GM19240 (cell line): ENCODE measurements around the gene PLK1.
"Not testable (repeated sequence)": the region's sequence is repeated elsewhere in the genome, so short reads cannot be mapped to it uniquely, and the experiment has no call there.

ENCODE experiments used
- DNase-seq: peaks from one replicate; pipeline ENCODE4 v3.0.0; 2011; ENCODE audit warnings: low spot score; ENCODE audit not compliant: insufficient read length

The PLK1 gene

GRCh38 chr16:23709536-23709935, 30.8 kb downstream of the PLK1 start:
- DNase-seq, result no peak

GRCh38 chr16:23710008-23710407, 31.3 kb downstream of the PLK1 start:
- DNase-seq, result no peak

GRCh38 chr16:23710504-23710903, 31.8 kb downstream of the PLK1 start:
- no peak for DNase-seq

- no peak for DNase-seq
Measured at GRCh38 chr16:23711785-23712184, 33.1 kb downstream of the PLK1 start.

GRCh38 chr16:23712976-23713375, 34.3 kb downstream of the PLK1 start, which contains the start of gene ERN2:
Gene ERN2 (minus strand): TSS chr16:23713222. CDS start chr16:23713187, 35 bp downstream.
- DNase-seq, result no peak

- DNase-seq, result no peak
Measured at GRCh38 chr16:23716484-23716883, 37.8 kb downstream of the PLK1 start.

GRCh38 chr16:23722613-23723240, 44.0 kb downstream of the PLK1 start:
- not testable (repeated sequence) for DNase-seq

- DNase-seq, result no peak
Measured at GRCh38 chr16:23724096-23724784, 45.6 kb downstream of the PLK1 start.

- DNase-seq, result no peak
Measured at GRCh38 chr16:23724785-23725131, 46.1 kb downstream of the PLK1 start.

GRCh38 chr16:23726710-23727109, 48.0 kb downstream of the PLK1 start:
- DNase-seq, result no peak

GRCh38 chr16:23728112-23728477, 49.4 kb downstream of the PLK1 start:
- no peak for DNase-seq

GRCh38 chr16:23729503-23730424, 51.1 kb downstream of the PLK1 start:
- no peak for DNase-seq

- no peak for DNase-seq
Measured at GRCh38 chr16:23734176-23734893, 55.6 kb downstream of the PLK1 start.

GRCh38 chr16:23737423-23738028, 58.8 kb downstream of the PLK1 start:
- not testable (repeated sequence) for DNase-seq

GRCh38 chr16:23739516-23739915, 60.8 kb downstream of the PLK1 start:
- no peak for DNase-seq
